ENCODE data around the gene UCP2.

Gene UCP2

GRCh38 chr11:74007691-74008372, 25.2 kb upstream of the UCP2 start:
- Histone ChIP-seq H2AFZ (ENCODE audit: low read depth) (no peak overlapping the region), H3K4me1 (ENCODE audit: low read depth, poor library complexity, severe bottlenecking) (no peaks in the 10 kb centered on the region), H3K27me3 (ENCODE audit: insufficient read depth, low read depth) (no peaks in the 10 kb centered on the region), H3K4me3 (IDR thresholded peaks at IDR 0.05; ENCODE audit: insufficient read depth, low read depth, low read length) (no peak overlapping the region), H3K36me3 (ENCODE audit: insufficient read depth) (no peaks in the 10 kb centered on the region), H3K9ac (no peak overlapping the region), H3K4me2 (no peak overlapping the region), H3K27ac (no peak overlapping the region), H4K20me1 (ENCODE audit: insufficient read depth) (no peaks in the 10 kb centered on the region), H3K79me2 (ENCODE audit: insufficient read depth, low read depth) (no peaks in the 10 kb centered on the region)
- TF ChIP-seq CTCF (conservative IDR thresholded peaks at IDR 0.05; ENCODE audit: low read depth, low read length): no peak

GRCh38 chr11:74006743-74007304, 24.2 kb upstream of the UCP2 start:
- Histone ChIP-seq H3K9ac (no peak overlapping the region), H3K4me3 (IDR thresholded peaks at IDR 0.05; ENCODE audit: insufficient read depth, low read depth, low read length) (no peak overlapping the region), H2AFZ (ENCODE audit: low read depth) (no peak overlapping the region), H3K4me1 (ENCODE audit: low read depth, poor library complexity, severe bottlenecking) (no peaks in the 10 kb centered on the region), H4K20me1 (ENCODE audit: insufficient read depth) (no peaks in the 10 kb centered on the region), H3K36me3 (ENCODE audit: insufficient read depth) (no peaks in the 10 kb centered on the region), H3K79me2 (ENCODE audit: insufficient read depth, low read depth) (no peaks in the 10 kb centered on the region), H3K27ac (no peak overlapping the region), H3K27me3 (ENCODE audit: insufficient read depth, low read depth) (no peaks in the 10 kb centered on the region), H3K4me2 (no peak overlapping the region)
- no peak for TF ChIP-seq CTCF (conservative IDR thresholded peaks at IDR 0.05; ENCODE audit: low read depth, low read length)

- Histone ChIP-seq H3K4me3 (IDR thresholded peaks at IDR 0.05; ENCODE audit: insufficient read depth, low read depth, low read length) (no peak overlapping the region), H3K27ac (no peak overlapping the region), H3K27me3 (ENCODE audit: insufficient read depth, low read depth) (no peaks in the 10 kb centered on the region), H3K9ac (no peak overlapping the region), H3K79me2 (ENCODE audit: insufficient read depth, low read depth) (no peaks in the 10 kb centered on the region), H4K20me1 (ENCODE audit: insufficient read depth) (no peaks in the 10 kb centered on the region), H3K36me3 (ENCODE audit: insufficient read depth) (no peaks in the 10 kb centered on the region), H3K4me2 (no peak overlapping the region), H2AFZ (ENCODE audit: low read depth) (no peak overlapping the region), H3K4me1 (ENCODE audit: low read depth, poor library complexity, severe bottlenecking) (no peaks in the 10 kb centered on the region)
- TF ChIP-seq CTCF (conservative IDR thresholded peaks at IDR 0.05; ENCODE audit: low read depth, low read length): no peak
Measured at GRCh38 chr11:74005721-74006517, 23.3 kb upstream of the UCP2 start.

- TF ChIP-seq CTCF (conservative IDR thresholded peaks at IDR 0.05; ENCODE audit: low read depth, low read length): no peak
- no peak overlapping the region for H2AFZ ChIP-seq (ENCODE audit: low read depth)
- H3K9ac ChIP-seq: no peak overlapping the region
- no peaks in the 10 kb centered on the region for H4K20me1 ChIP-seq (ENCODE audit: insufficient read depth)
- no peak overlapping the region for H3K4me2 ChIP-seq
- H3K4me1 ChIP-seq (ENCODE audit: low read depth, poor library complexity, severe bottlenecking): no peaks in the 10 kb centered on the region
- no peaks in the 10 kb centered on the region for H3K27me3 ChIP-seq (ENCODE audit: insufficient read depth, low read depth)
- no peak overlapping the region for H3K27ac ChIP-seq
- no peaks in the 10 kb centered on the region for H3K36me3 ChIP-seq (ENCODE audit: insufficient read depth)
- no peaks in the 10 kb centered on the region for H3K79me2 ChIP-seq (ENCODE audit: insufficient read depth, low read depth)
- no peak overlapping the region for H3K4me3 ChIP-seq (IDR thresholded peaks at IDR 0.05; ENCODE audit: insufficient read depth, low read depth, low read length)
Measured at GRCh38 chr11:74004759-74005615, 22.3 kb upstream of the UCP2 start.
